ENCODE measurements around the gene GH2.
"Not testable (repeated sequence)": the region's sequence is repeated elsewhere in the genome, so short reads cannot be mapped to it uniquely, and the experiment has no call there.

Gene GH2

DNA sequence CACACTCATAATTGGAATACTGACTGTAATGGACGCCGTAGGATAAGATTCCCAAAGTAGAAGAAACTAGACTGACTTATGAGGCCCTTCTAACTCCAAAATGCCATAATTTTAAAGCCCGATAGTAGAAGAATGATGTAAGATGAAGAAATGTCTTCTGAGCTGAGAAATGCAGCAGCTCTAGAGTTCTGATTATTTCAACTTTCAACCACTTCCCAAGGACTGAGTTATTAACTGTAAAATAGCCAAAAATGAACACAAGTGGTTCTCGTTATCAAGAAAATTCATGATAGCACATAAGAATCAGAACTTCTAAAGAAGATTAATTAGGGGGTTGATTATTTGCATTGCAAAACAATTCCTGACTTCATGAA is 11.5 kb downstream of the GH2 start:
- H3K4me1 Mint-ChIP-seq (ENCODE audit: low read depth); H3K4me3 Mint-ChIP-seq; H3K36me3 Mint-ChIP-seq; H3K27me3 Mint-ChIP-seq; H3K27ac Mint-ChIP-seq; H3K9me3 Mint-ChIP-seq (ENCODE audit: low read depth): not testable (repeated sequence)

DNA sequence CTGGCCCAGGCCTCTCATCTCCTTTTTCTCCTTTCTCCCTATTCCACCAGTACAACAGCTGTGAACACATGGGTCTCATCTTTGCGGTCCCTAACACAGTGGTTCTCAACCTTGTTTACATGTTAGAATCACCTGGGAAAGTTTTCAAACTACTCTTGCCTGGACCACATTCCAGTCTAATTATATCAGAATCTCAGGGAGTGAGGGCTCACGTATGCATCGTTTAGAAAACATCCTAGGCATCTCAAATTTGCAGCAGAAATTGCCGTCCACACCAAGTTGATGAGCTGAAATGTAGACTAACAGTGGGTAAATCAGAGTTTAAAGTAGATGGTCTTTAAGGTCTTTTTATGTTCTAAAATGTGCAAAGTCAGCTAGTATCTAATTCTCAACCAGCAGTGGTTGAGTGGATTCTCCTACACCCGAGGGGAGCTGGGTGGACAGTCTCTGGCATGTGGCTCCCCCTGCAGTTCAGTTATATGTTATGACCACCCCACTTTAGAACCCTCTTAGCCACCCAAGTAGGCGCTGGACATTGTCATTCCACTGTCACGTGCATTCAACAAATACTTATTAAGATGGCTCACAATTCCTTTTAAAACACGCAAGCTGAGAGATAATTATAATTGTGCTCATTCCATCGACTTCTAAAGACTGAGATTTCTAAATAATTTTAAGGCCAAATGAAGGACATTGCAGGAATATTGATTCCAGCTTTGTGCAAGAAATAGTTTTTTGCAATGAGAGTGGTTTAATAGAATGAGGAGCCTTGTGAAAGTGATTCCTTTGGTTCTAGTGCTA is 12.1 kb downstream of the GH2 start:
- H3K27me3 Mint-ChIP-seq; H3K4me1 Mint-ChIP-seq (ENCODE audit: low read depth); H3K9me3 Mint-ChIP-seq (ENCODE audit: low read depth); H3K36me3 Mint-ChIP-seq; H3K4me3 Mint-ChIP-seq; H3K27ac Mint-ChIP-seq: not testable (repeated sequence)

DNA sequence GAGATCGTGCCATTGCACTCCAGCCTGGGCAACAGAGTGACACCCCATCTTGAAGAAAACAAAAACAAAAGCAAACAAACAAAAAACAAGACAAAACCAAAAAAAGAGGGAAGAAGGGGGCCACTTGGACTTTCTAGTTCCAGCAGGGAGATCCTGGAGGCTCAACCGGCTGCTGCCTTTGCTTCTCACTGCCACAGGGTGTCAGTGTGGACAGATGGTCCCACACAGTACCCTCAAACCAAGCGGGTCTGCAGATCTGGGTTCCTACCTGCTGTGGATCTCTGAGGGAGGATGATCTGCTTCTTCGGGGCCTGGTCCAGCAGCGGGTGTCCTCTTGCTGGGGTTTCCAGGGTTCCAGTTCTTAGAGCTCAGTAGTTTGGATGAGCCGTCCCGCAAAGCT is 15.1 kb downstream of the GH2 start:
- not testable (repeated sequence) for H3K27me3 Mint-ChIP-seq; H3K27ac Mint-ChIP-seq; H3K9me3 Mint-ChIP-seq (ENCODE audit: low read depth)

DNA sequence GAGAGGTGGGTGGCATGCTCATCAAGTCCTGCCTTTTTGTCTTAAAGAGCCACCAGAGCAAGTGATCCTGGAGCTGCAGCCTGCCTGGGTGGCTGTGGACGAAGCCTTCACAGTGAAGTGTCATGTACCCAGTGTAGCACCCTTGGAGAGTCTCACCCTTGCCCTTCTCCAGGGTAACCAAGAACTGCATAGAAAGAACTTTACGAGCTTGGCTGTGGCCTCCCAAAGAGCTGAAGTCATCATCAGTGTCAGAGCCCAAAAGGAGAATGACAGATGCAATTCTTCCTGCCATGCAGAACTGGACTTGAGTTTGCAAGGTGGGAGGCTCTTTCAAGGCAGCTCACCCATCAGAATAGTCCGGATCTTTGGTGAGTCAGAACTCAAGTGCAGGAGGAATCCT is 22.5 kb downstream of the GH2 start:
- no peaks in the 10 kb centered on the region for H3K9me3 Mint-ChIP-seq (ENCODE audit: low read depth)
- H3K27ac Mint-ChIP-seq: no peak overlapping the region
- no peaks in the 10 kb centered on the region for H3K27me3 Mint-ChIP-seq
- no peak overlapping the region for H3K4me3 Mint-ChIP-seq
- H3K4me1 Mint-ChIP-seq (ENCODE audit: low read depth): no peaks in the 10 kb centered on the region
- no peaks in the 10 kb centered on the region for H3K36me3 Mint-ChIP-seq

More for the DNA sequence above, 15.1 kb downstream of the GH2 start:
- H3K4me3 Mint-ChIP-seq; H3K4me1 Mint-ChIP-seq (ENCODE audit: low read depth); H3K36me3 Mint-ChIP-seq: not testable (repeated sequence)

DNA sequence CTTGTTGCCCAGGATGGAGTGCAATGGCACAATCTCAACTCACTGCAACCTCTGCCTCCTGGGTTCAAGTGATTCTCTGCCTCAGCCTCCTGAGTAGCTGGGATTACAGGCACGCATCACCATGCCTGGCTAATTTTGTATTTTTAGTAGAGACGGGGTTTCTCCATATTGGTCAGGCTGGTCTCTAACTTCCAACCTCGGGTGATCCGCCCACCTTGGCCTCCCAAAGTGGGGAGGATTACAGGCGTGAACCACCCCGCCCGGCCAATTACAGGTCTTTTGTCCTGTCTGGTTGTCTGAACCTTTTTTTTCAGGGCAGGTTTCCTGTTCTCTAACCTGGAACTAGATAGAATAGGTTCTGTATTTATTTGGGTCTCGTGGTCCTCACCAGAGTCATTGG is 25.3 kb downstream of the GH2 start:
- not testable (repeated sequence) for H3K4me1 Mint-ChIP-seq (ENCODE audit: low read depth); H3K4me3 Mint-ChIP-seq; H3K27ac Mint-ChIP-seq; H3K36me3 Mint-ChIP-seq; H3K9me3 Mint-ChIP-seq (ENCODE audit: low read depth); H3K27me3 Mint-ChIP-seq

DNA sequence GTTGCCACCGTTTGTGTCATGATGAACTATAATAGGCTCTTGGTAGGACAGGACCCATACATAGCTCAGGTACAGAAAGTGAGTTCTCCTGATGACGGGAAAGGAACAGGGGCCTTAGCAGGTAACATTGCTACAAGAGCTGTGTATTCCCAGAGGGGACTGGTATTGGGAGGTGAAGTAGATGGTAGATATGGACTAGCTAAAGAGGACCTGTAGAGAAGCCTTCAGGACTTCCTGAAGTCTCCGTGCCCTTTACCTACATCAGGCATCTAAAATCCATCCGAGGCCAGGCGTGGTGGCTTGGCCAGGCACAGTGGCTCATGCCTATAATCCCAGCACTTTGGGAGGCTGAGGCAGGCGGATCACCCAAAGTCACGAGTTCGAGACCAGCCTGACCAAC is 26.6 kb downstream of the GH2 start:
- H3K36me3 Mint-ChIP-seq: no peaks in the 10 kb centered on the region
- no peak overlapping the region for H3K27ac Mint-ChIP-seq
- H3K4me3 Mint-ChIP-seq: no peak overlapping the region
- no peaks in the 10 kb centered on the region for H3K27me3 Mint-ChIP-seq
- H3K9me3 Mint-ChIP-seq (ENCODE audit: low read depth): no peaks in the 10 kb centered on the region
- no peaks in the 10 kb centered on the region for H3K4me1 Mint-ChIP-seq (ENCODE audit: low read depth)

DNA sequence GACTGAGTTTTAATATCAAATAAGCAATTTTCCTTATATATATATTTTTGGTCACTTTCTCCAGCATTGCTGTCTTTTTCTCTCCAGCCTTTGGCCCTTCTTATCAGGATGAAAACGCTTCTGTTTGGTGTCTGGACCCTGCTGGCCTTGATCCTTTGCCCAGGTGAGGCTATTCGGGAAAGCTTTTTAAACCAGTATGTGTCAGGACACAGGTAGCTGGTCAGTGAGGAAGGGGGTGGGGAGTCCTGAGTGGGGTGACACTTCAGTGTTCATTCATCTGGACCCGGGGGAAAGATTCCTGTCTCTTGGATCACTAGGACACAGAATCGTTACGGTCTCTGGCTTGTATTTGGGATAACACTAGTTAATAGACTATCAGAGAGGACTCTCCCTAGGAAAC is 27.0 kb downstream of the GH2 start:
- H3K27ac Mint-ChIP-seq: no peak overlapping the region

DNA sequence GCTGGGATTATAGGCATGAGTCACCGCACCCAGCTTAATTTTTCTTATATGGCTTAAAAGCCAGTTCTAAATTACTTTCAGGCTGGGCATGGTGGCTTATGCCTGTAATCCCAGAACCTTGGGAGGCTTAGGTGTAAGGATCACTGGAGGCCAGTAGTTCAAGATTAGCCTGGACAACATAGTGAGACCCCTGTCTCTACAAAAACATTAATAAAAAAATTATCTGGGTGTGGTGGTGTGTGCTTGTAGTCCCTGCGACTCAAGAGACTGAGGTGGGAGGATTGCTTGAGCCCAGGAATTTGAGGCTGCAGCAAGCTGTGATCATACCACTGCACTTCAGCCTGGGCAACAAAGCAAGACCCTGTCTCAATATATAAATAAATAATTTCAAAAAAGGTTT is 28.5 kb downstream of the GH2 start:
- H3K36me3 Mint-ChIP-seq: no peaks in the 10 kb centered on the region

More for the DNA sequence above, 27.0 kb downstream of the GH2 start:
- Mint-ChIP-seq H3K9me3 (ENCODE audit: low read depth) (no peaks in the 10 kb centered on the region), H3K4me1 (ENCODE audit: low read depth) (no peaks in the 10 kb centered on the region), H3K36me3 (no peaks in the 10 kb centered on the region), H3K27me3 (no peaks in the 10 kb centered on the region), H3K4me3 (no peak overlapping the region)

DNA sequence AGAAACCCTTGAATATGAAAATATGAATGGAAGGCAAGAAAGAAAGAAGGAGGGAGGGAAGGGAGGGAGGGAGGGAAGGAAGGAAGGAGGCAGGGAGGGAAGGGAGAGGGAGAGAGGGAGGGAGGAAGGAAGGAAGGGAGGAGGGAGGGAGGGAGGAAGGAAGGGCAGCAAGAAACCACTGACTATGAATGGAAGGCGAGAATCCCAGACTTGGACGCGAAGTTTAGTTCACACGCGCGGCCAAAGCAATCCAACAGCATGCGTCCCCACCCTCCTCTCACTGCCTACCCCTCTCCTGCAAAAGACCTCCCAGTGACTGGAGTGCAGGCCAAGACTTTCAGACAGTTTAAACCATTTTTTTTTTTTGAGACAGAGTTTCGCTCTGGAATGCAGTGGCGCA is 31.3 kb downstream of the GH2 start:
- Mint-ChIP-seq H3K27ac (no peak overlapping the region), H3K9me3 (ENCODE audit: low read depth) (no peaks in the 10 kb centered on the region), H3K4me3 (no peak overlapping the region), H3K27me3 (no peaks in the 10 kb centered on the region), H3K4me1 (ENCODE audit: low read depth) (peaks cover 12% of the 10 kb centered on the region), H3K36me3 (no peaks in the 10 kb centered on the region)

More for the DNA sequence above, 28.5 kb downstream of the GH2 start:
- no peaks in the 10 kb centered on the region for H3K9me3 Mint-ChIP-seq (ENCODE audit: low read depth)
- no peaks in the 10 kb centered on the region for H3K27me3 Mint-ChIP-seq
- no peak overlapping the region for H3K4me3 Mint-ChIP-seq
- peaks cover 6% of the 10 kb centered on the region for H3K4me1 Mint-ChIP-seq (ENCODE audit: low read depth)
- H3K27ac Mint-ChIP-seq: no peak overlapping the region

DNA sequence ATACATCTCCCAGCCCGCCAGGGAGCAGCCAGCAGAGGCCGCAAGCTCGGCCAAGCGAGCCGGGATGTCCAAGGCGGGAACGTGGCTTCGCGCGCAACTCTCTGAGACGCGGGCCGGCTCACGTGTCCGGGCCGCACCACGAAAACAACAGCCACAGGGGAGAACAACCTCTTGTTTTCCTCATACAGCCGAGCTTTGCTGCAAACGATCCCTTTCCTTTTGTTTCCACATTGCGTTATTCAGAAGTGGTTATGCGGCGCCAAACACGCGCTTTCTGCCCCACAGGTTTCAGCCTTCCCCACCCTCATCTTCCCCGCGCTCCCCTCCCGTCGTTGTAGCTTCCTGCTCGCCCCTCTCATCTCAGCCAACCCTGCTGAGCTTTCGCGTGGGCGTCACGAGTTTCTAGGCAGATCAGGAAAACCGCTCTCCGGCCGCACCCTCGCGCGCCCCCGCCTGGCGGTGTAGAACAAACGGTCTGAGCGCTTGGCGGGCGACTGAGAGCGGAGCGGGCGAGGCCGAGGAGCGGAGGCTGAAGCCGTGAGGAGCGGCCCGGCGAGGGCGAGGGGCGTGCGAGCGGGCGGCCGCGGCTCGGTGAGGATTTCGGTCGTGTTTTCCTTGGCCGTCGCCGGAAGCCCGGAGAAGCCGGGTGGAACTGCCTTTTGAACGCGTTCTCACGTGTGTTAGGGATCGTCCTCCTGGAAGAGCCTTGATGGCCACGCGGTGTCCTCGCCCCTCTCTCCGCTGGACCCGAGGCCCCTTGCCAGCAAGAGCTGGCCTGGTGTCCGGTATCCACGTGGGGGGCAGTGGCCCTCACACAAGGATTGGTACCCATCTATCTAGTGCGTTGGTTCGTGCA is 32.7 kb downstream of the GH2 start:
- Mint-ChIP-seq H3K36me3 (no peaks in the 10 kb centered on the region), H3K27ac (peak overlapping the region; percentile 93), H3K4me1 (ENCODE audit: low read depth) (peaks cover 14% of the 10 kb centered on the region), H3K27me3 (no peaks in the 10 kb centered on the region), H3K9me3 (ENCODE audit: low read depth) (no peaks in the 10 kb centered on the region), H3K4me3 (peak overlapping the region; percentile 82)

DNA sequence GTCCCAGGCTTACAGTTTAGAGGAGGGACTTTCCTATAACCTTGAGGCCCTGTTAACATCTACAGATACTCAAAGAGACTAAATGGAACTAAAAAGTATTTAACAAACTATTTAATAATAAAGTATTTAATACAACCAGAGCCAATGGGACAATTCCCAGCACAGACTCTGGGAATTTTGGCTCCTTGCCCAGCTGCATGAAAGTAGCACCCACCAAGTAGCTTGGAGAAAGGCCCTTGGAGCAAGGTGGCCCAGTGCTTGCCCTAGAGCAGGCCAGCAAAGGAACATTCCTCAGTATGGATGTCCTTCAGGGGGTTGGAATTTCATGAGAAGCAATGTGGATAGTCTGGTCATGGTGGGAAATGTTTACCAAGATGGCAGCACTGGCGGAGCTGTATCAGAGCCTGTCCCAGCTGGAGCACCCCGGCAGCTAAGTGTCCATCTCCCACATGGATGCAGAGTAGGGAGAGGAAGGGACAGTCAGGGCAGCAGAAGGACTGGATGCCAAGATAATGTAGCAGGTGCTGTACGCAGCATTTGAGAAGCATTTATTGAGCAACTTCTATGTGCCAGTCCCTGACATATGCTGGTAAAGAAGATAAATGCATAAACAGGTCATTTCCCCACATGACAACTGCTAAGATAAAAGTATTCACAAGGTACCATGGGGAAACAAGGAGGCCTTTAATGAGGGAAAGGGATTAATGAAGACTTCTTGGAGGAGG is 34.1 kb downstream of the GH2 start:
- Mint-ChIP-seq H3K27me3 (no peaks in the 10 kb centered on the region), H3K4me1 (ENCODE audit: low read depth) (peaks cover 22% of the 10 kb centered on the region), H3K4me3 (peak overlapping the region; percentile 66), H3K27ac (peak overlapping the region; percentile 70), H3K36me3 (no peaks in the 10 kb centered on the region), H3K9me3 (ENCODE audit: low read depth) (no peaks in the 10 kb centered on the region)

DNA sequence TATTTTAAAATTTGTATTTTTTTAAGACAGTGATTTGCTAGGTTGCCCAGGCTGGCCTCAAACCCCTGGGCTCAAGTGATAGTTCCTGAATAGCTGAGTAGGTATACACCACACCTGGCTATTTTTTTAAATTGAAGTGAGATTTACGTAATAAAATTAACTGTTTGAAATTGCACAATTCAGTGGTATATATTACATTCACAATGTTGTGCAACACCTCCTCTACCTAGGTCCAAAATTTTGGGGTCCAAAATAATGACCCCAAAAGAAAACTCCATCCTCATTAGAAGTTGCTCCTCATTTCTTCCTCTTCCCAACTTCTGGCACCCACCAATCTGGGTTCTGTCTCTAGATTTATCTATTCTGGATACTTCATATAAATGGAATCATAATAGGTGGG is 36.2 kb downstream of the GH2 start:
- H3K9me3 Mint-ChIP-seq (ENCODE audit: low read depth): no peaks in the 10 kb centered on the region
- no peaks in the 10 kb centered on the region for H3K27me3 Mint-ChIP-seq
- peaks cover 30% of the 10 kb centered on the region for H3K4me1 Mint-ChIP-seq (ENCODE audit: low read depth)
- no peaks in the 10 kb centered on the region for H3K36me3 Mint-ChIP-seq
- H3K4me3 Mint-ChIP-seq: no peak overlapping the region
- H3K27ac Mint-ChIP-seq: no peak overlapping the region

DNA sequence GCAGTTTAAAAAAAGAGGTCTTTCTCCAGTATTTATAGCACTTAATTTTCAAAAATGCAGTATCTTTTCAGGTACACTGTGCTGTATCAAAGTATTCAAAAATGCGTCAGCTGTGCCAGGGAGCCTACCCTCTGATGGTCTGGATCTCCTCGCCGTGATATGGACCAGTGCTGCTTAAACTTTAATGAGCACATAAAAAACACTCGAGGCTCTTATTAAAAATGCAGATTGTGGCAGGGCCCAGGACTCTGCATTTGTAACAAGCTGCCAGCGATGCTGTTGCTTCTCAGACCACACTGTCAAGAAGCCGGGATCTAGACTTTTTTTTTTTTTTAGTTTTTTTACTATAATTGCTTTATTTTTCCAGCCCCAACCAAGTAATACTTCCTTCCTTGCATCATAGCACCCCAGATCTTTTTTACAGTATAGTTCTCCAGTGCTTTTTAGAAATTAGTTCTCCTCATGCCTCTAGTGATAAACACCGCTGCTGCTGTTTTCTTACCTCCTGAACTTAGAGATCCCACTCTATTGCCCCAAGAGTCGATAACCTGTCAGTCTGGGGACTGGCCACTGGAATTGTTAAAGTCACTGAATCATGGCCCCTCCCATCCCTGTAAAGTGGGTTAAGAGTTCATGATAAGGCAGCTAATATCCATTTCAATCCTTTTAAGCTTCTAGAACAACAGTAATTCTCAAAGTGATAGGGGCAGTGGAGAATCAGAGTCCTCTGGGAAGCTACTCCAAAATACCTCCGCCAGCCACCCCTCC is 37.6 kb downstream of the GH2 start:
- peak overlapping the region; percentile 85 for H3K27ac Mint-ChIP-seq
- H3K9me3 Mint-ChIP-seq (ENCODE audit: low read depth): no peaks in the 10 kb centered on the region
- H3K27me3 Mint-ChIP-seq: no peaks in the 10 kb centered on the region
- peaks cover 2% of the 10 kb centered on the region for H3K36me3 Mint-ChIP-seq
- peak overlapping the region; percentile 84 for H3K4me3 Mint-ChIP-seq
- H3K4me1 Mint-ChIP-seq (ENCODE audit: low read depth): peaks cover 37% of the 10 kb centered on the region

DNA sequence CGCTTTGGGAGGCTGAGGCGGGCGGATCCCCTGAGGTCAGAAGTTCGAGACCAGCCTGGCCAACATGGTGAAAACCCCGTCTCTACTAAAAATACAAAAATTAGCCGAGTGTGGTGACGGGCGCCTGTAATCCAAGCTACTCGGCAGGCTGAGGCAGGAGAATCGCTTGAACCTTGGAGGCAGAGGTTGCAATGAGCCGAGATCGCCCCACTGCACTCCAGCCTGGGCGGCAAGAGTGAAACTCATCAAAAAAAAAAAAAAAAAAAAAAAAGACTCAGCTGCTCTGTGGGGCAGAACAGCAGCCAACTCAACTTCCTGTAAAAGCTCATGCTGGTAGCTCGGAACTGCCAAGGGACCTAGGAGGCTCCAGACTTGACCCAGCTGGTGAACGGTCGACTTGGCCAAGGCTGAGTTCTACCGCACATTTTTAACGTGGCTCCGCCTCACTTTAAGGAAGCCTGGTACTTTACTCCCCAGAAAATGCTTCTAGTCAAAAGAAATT is 38.3 kb downstream of the GH2 start:
- not testable (repeated sequence) for H3K36me3 Mint-ChIP-seq; H3K9me3 Mint-ChIP-seq (ENCODE audit: low read depth); H3K27me3 Mint-ChIP-seq
- Mint-ChIP-seq H3K4me3 (peak overlapping the region; percentile 84), H3K4me1 (ENCODE audit: low read depth) (peaks cover 38% of the 10 kb centered on the region), H3K27ac (peak overlapping the region; percentile 85)
